Liver (tissue), 3 donors: ENCODE measurements around the gene PLCB4.

ENCODE experiments used
- EGR1 ChIP-seq, 2 donors: IDR thresholded peaks; 2 replicates each; pipeline ENCODE4 v1.6.1; 2016 to 2018; ENCODE audit warnings: antibody characterized with exemption in 2 of 2, low read depth in 2 of 2
- FOXA1 ChIP-seq: IDR thresholded peaks from 2 replicates; pipeline ENCODE4 v1.6.1; 2016; ENCODE audit warnings: antibody characterized with exemption
- GABPA ChIP-seq, 2 donors: IDR thresholded peaks in 1 of 2; conservative IDR thresholded peaks in 1 of 2; 2 replicates each; pipeline ENCODE4 v1.6.1; 2016; ENCODE audit warnings: antibody characterized with exemption in 2 of 2, mild to moderate bottlenecking in 1 of 2, moderate library complexity in 1 of 2
- JUND ChIP-seq, 2 donors: IDR thresholded peaks; 2 replicates each; pipeline ENCODE4 v1.6.1; 2016; ENCODE audit warnings: antibody characterized with exemption in 2 of 2
- RAD21 ChIP-seq, 2 donors: IDR thresholded peaks; 2 replicates each; pipeline ENCODE4 v1.6.1; 2016; ENCODE audit warnings: antibody characterized with exemption in 2 of 2, mild to moderate bottlenecking in 2 of 2
- RXRA ChIP-seq, 2 donors: IDR thresholded peaks; 2 replicates each; pipeline ENCODE4 v1.6.1; 2017 to 2018; ENCODE audit warnings: antibody characterized with exemption in 2 of 2, mild to moderate bottlenecking in 1 of 2
- YY1 ChIP-seq: IDR thresholded peaks from 2 replicates; pipeline ENCODE4 v1.6.1; 2016; ENCODE audit warnings: antibody characterized with exemption, mild to moderate bottlenecking
- TF ChIP-seq, protein P1 (sequence below): fragments of 150-350 bp; IDR thresholded peaks from 2 replicates; pipeline ENCODE4 v1.5.1; 2017; ENCODE audit warnings: improper control_type of control experiment, low read depth, low read length; ENCODE audit not compliant: missing input control
- TF ChIP-seq, protein P2 (sequence below): IDR thresholded peaks from 2 replicates; pipeline ENCODE4 v1.6.1; 2016; ENCODE audit warnings: antibody characterized with exemption
- TF ChIP-seq, protein P3 (sequence below): IDR thresholded peaks from 2 replicates; pipeline ENCODE4 v1.6.1; 2016; ENCODE audit warnings: antibody characterized with exemption, mild to moderate bottlenecking
- TF ChIP-seq, protein P4 (sequence below): IDR thresholded peaks from 2 replicates; pipeline ENCODE4 v1.6.1; 2016; ENCODE audit warnings: antibody characterized with exemption
- donor health status: healthy.
- donor health status: healthy.

DNA sequence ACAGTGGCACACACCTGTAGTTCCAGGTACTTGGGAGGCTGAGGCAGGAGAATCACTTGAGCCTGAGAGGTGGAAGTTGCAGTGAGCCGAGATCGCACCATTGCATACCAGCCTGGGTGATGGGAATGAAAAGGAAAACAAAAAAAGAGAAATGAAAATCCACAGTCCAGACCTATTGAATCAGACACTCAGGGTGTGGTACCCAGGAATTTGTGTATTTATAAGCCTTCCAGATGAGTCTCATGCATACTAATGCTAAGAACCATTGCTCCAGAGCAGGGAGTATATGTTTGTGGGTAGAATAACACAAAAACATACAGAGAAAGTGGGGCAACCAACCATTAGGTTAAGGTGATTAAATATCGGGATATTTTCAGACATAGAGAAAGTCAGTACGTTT is 36.1 kb upstream of the PLCB4 start:
- TF ChIP-seq, protein P1, sequence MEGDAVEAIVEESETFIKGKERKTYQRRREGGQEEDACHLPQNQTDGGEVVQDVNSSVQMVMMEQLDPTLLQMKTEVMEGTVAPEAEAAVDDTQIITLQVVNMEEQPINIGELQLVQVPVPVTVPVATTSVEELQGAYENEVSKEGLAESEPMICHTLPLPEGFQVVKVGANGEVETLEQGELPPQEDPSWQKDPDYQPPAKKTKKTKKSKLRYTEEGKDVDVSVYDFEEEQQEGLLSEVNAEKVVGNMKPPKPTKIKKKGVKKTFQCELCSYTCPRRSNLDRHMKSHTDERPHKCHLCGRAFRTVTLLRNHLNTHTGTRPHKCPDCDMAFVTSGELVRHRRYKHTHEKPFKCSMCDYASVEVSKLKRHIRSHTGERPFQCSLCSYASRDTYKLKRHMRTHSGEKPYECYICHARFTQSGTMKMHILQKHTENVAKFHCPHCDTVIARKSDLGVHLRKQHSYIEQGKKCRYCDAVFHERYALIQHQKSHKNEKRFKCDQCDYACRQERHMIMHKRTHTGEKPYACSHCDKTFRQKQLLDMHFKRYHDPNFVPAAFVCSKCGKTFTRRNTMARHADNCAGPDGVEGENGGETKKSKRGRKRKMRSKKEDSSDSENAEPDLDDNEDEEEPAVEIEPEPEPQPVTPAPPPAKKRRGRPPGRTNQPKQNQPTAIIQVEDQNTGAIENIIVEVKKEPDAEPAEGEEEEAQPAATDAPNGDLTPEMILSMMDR = no peak
- TF ChIP-seq JUND (IDR thresholded peaks at IDR 0.05) (no peak), EGR1 (IDR thresholded peaks at IDR 0.05; ENCODE audit: low read depth in 2 of 2) (no peak), GABPA (IDR thresholded peaks at IDR 0.05 in 1 of 2, conservative IDR thresholded peaks at IDR 0.05 in 1 of 2) (no peak), RXRA (IDR thresholded peaks at IDR 0.05) (no peak), FOXA1 (no peak), YY1 (no peak), RAD21 (IDR thresholded peaks at IDR 0.05) (no peak)
- TF ChIP-seq, protein P2, sequence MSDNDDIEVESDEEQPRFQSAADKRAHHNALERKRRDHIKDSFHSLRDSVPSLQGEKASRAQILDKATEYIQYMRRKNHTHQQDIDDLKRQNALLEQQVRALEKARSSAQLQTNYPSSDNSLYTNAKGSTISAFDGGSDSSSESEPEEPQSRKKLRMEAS = no peak
- TF ChIP-seq, protein P3, sequence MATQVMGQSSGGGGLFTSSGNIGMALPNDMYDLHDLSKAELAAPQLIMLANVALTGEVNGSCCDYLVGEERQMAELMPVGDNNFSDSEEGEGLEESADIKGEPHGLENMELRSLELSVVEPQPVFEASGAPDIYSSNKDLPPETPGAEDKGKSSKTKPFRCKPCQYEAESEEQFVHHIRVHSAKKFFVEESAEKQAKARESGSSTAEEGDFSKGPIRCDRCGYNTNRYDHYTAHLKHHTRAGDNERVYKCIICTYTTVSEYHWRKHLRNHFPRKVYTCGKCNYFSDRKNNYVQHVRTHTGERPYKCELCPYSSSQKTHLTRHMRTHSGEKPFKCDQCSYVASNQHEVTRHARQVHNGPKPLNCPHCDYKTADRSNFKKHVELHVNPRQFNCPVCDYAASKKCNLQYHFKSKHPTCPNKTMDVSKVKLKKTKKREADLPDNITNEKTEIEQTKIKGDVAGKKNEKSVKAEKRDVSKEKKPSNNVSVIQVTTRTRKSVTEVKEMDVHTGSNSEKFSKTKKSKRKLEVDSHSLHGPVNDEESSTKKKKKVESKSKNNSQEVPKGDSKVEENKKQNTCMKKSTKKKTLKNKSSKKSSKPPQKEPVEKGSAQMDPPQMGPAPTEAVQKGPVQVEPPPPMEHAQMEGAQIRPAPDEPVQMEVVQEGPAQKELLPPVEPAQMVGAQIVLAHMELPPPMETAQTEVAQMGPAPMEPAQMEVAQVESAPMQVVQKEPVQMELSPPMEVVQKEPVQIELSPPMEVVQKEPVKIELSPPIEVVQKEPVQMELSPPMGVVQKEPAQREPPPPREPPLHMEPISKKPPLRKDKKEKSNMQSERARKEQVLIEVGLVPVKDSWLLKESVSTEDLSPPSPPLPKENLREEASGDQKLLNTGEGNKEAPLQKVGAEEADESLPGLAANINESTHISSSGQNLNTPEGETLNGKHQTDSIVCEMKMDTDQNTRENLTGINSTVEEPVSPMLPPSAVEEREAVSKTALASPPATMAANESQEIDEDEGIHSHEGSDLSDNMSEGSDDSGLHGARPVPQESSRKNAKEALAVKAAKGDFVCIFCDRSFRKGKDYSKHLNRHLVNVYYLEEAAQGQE = no peak
- TF ChIP-seq, protein P4, sequence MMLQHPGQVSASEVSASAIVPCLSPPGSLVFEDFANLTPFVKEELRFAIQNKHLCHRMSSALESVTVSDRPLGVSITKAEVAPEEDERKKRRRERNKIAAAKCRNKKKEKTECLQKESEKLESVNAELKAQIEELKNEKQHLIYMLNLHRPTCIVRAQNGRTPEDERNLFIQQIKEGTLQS = no peak
